Endothelial cell of umbilical vein (primary cell): ENCODE measurements around the gene ONECUT2. TPM values are rescaled to one million over a fixed set of nuclear protein-coding genes. Genes with fewer than 3 reads are reported as not detected.

Experiments
- BruUV-seq: library from RNA; stranded (reverse); fragments of 400-500 nt; replicated peaks from 2 replicates; lab custom pipeline; 2021; lab: Mats Ljungman, UMichigan
- CTCF ChIA-PET: fragments of 300-600, 350-600 bp; sonication (Branson Sonifier 250); formaldehyde crosslinking; loops from one replicate; lab custom pipeline; 2021; ENCODE audit warnings: antibody characterized with exemption, inconsistent platforms; lab: Charles Lee
- POLR2A ChIA-PET: fragments of 300-600, 350-600 bp; sonication (Branson Sonifier 250); formaldehyde crosslinking; loops from one replicate; lab custom pipeline; 2021; ENCODE audit warnings: antibody characterized with exemption, inconsistent platforms; lab: Charles Lee
- DNase-seq: peaks from one replicate; pipeline ENCODE4 v3.0.0-alpha.2; 2011; ENCODE audit warnings: low read depth, low spot score
- FAIRE-seq: peaks from 2 replicates; lab custom pipeline; 2011; peaks lifted over from hg19 to GRCh38; lab: Jason Lieb, UNC
- H2AFZ ChIP-seq: 2 replicates; pipeline ENCODE4 v1.6.0; 2012; ENCODE audit warnings: low read depth, low read length, control low read depth, inconsistent platforms
- H3K27ac ChIP-seq: 2 replicates; pipeline ENCODE4 v1.5.1; 2011; ENCODE audit warnings: low read depth, mild to moderate bottlenecking, control low read depth, low read length, moderate library complexity; ENCODE audit not compliant: insufficient read depth
- H3K27me3 ChIP-seq, 2 experiments: 2 replicates each; pipeline versions ENCODE4 v1.6.0 to v1.6.1; 2011; ENCODE audit warnings: low read length in 2 of 2, mixed read lengths in 1 of 2; ENCODE audit not compliant: control insufficient read depth in 2 of 2, insufficient read depth in 2 of 2
- H3K36me3 ChIP-seq, 2 experiments: 2 replicates in 1 of 2; 3 replicates in 1 of 2; pipeline ENCODE4 v1.5.1; 2011; ENCODE audit warnings: low read length in 2 of 2, mild to moderate bottlenecking in 1 of 2, moderate library complexity in 1 of 2; ENCODE audit not compliant: control insufficient read depth in 2 of 2, insufficient read depth in 2 of 2; ENCODE audit errors: extremely low read depth in 1 of 2
- H3K4me1 ChIP-seq: 3 replicates; pipeline ENCODE4 v1.5.1; 2011; ENCODE audit warnings: mild to moderate bottlenecking, low read length; ENCODE audit not compliant: control insufficient read depth, insufficient read depth; ENCODE audit errors: extremely low read depth
- H3K4me2 ChIP-seq: 2 replicates; pipeline ENCODE4 v1.6.1; 2011; ENCODE audit warnings: low read length, control low read depth, mixed read lengths; ENCODE audit not compliant: insufficient read depth
- H3K4me3 ChIP-seq, 3 experiments: fragments of 200-600 bp in 1 of 3; sonication (generic), shearing (Covaris generic) in 1 of 3; replicated peaks in 1 of 3; 2 replicates each; pipeline ENCODE4 v1.5.1; 2011 to 2016; ENCODE audit warnings: control low read depth in 3 of 3, low read length in 3 of 3, mild to moderate bottlenecking in 2 of 3, inconsistent platforms in 1 of 3, low read depth in 1 of 3, moderate library complexity in 1 of 3; ENCODE audit not compliant: insufficient read depth in 1 of 3
- H3K79me2 ChIP-seq: 2 replicates; pipeline ENCODE4 v1.6.0; 2012; ENCODE audit warnings: low read length, inconsistent platforms; ENCODE audit not compliant: control insufficient read depth, insufficient read depth
- H3K9ac ChIP-seq: replicated peaks from 2 replicates; pipeline ENCODE3; 2011; ENCODE audit warnings: low read length, control low read depth; ENCODE audit not compliant: insufficient read depth; ENCODE audit errors: extremely low read depth
- H3K9me1 ChIP-seq: replicated peaks from 3 replicates; pipeline ENCODE4 v1.6.0; 2011; ENCODE audit warnings: mild to moderate bottlenecking, low read length; ENCODE audit not compliant: control insufficient read depth, insufficient read depth; ENCODE audit errors: extremely low read depth
- H3K9me3 ChIP-seq: replicated peaks from 2 replicates; pipeline ENCODE4 v1.5.1; 2012; ENCODE audit warnings: low read length, inconsistent platforms; ENCODE audit not compliant: control insufficient read depth, insufficient read depth
- H4K20me1 ChIP-seq: replicated peaks from 2 replicates; pipeline ENCODE3; 2011; ENCODE audit warnings: mild to moderate bottlenecking, low read length; ENCODE audit not compliant: control insufficient read depth, insufficient read depth; ENCODE audit errors: extremely low read depth
- CTCF ChIP-seq, 2 donors: IDR thresholded peaks; 1 replicate in 1 of 2; 2 replicates in 1 of 2; pipeline ENCODE4 v1.5.1; 2011; ENCODE audit warnings: low read length in 2 of 2, mild to moderate bottlenecking in 2 of 2, moderate library complexity in 2 of 2, control low read depth in 1 of 2, inconsistent platforms in 1 of 2, low read depth in 1 of 2; ENCODE audit not compliant: insufficient read depth in 1 of 2; ENCODE audit errors: extremely low read depth in 1 of 2
- EZH2 ChIP-seq: IDR thresholded peaks from 2 replicates; pipeline ENCODE4 v1.6.1; 2012; ENCODE audit warnings: borderline replicate concordance, low read depth, mild to moderate bottlenecking, moderate library complexity, low read length, inconsistent platforms; ENCODE audit not compliant: severe bottlenecking
- FOS ChIP-seq: IDR thresholded peaks from 2 replicates; pipeline ENCODE4 v1.6.1; 2011; ENCODE audit warnings: mild to moderate bottlenecking, low read length, moderate library complexity, borderline replicate concordance; ENCODE audit not compliant: insufficient read depth
- GATA2 ChIP-seq: IDR thresholded peaks from 2 replicates; pipeline ENCODE4 v1.7.0; 2011; ENCODE audit warnings: low read depth, mild to moderate bottlenecking, moderate library complexity, mixed read lengths, low read length; ENCODE audit not compliant: insufficient read length, insufficient read depth
- JUN ChIP-seq: IDR thresholded peaks from 2 replicates; pipeline ENCODE4 v1.6.1; 2011; ENCODE audit warnings: borderline replicate concordance, low read depth; ENCODE audit not compliant: insufficient read length, insufficient read depth
- MAX ChIP-seq: IDR thresholded peaks from 2 replicates; pipeline ENCODE4 v1.6.1; 2011; ENCODE audit not compliant: insufficient read depth, insufficient read length
- MYC ChIP-seq: IDR thresholded peaks from one replicate; pipeline ENCODE4 v1.6.1; 2011; ENCODE audit warnings: mild to moderate bottlenecking, low read depth, low read length
- POLR2A ChIP-seq: IDR thresholded peaks from 2 replicates; pipeline ENCODE4 v1.6.1; 2012; ENCODE audit warnings: low read depth, mild to moderate bottlenecking, control low read depth, low read length
- POLR2AphosphoS5 ChIP-seq: IDR thresholded peaks from 2 replicates; pipeline ENCODE4 v1.6.1; 2012; ENCODE audit warnings: low read depth, mild to moderate bottlenecking, control low read depth, low read length, moderate library complexity; ENCODE audit not compliant: insufficient read depth
- dilution Hi-C: fragments of 300-500 bp; cut with MboI; formaldehyde crosslinking; loops from one replicate; pipeline ENCODE4 v1.15.0; 2019; ENCODE audit warnings: low sequenced_read_pairs; ENCODE audit not compliant: extremely low pct_ligation_motif_present
- intact Hi-C: fragments of 100-400 bp; cut with micrococcal nuclease; formaldehyde crosslinking; loops from one replicate; pipeline ENCODE4 v1.10.0; 2022
- polyA plus RNA-seq, 4 experiments: library from polyadenylated mRNA; depleted of rRNA in 3 of 4; stranded (reverse) in 3 of 4; unstranded in 1 of 4; fragments of >200 nt; gene quantifications; 2 replicates each; pipeline versions ENCODE4 v1.2.1 to v1.2.3, GENCODE V29; 2011 to 2012; ENCODE audit warnings: missing spikeins in 1 of 4
- total RNA-seq: library from RNA; stranded (reverse); gene quantifications from 2 replicates; pipeline ENCODE4 v1.2.3, GENCODE V29; 2021

The ONECUT2 gene
- total and polyA plus RNA-seq, 2 donors (not counting 3 experiments of a cell fraction or from before 2014, with no cell fraction given): 0.01 to 0.62 TPM

GRCh38 chr18:57444301-57444759, 9.2 kb downstream of the ONECUT2 start:
- H2AFZ ChIP-seq: no peak overlapping the region
- DNase-seq (no peak), FAIRE-seq (no peak)
- no peaks in the 10 kb centered on the region for H3K4me1 ChIP-seq
- TF ChIP-seq JUN: no peak
- TF ChIP-seq CTCF (IDR thresholded peaks at IDR 0.05; ENCODE audit: extremely low read depth in 1 of 2, insufficient read depth in 1 of 2, low read depth in 1 of 2, low read length in 2 of 2): no peak
- no peak for TF ChIP-seq GATA2
- TF ChIP-seq MYC: no peak
- no peak for TF ChIP-seq POLR2AphosphoS5
- TF ChIP-seq POLR2A: no peak
- no peak for TF ChIP-seq EZH2
- no peak for TF ChIP-seq FOS
- no peak for TF ChIP-seq MAX
- no peaks in the 10 kb centered on the region for H3K36me3 ChIP-seq
- no peak overlapping the region for H3K9ac ChIP-seq
- H3K9me1 ChIP-seq: no peaks in the 10 kb centered on the region
- no peak overlapping the region for H3K4me2 ChIP-seq
- H3K9me3 ChIP-seq: no peaks in the 10 kb centered on the region
- ChIA-PET POLR2A (no interaction called here), CTCF (no interaction called here)
- no peak overlapping the region for H3K4me3 ChIP-seq
- intact Hi-C loops: loop anchor here (2.0 kb wide), 1 partner anchor 742 kb away; no protein-coding TSS in a partner anchor
- H3K79me2 ChIP-seq: no peaks in the 10 kb centered on the region
- no peaks in the 10 kb centered on the region for H4K20me1 ChIP-seq
- no TSS peak for BruUV-seq
- H3K27ac ChIP-seq: no peak overlapping the region
- H3K27me3 ChIP-seq: peaks cover 50 to 59% of the 10 kb centered on the region in 2 experiments
- dilution Hi-C loops: no loop called here
